ENCODE data around the gene SMOC1.

Gene SMOC1

GRCh38 chr14:69991422-69991821 lies 112.2 kb downstream of the SMOC1 start:
- no peaks in the 10 kb centered on the region for H3K9me3 Mint-ChIP-seq
- ATAC-seq (replicated peaks) (no peak), DNase-seq (no peak)
- H3K36me3 Mint-ChIP-seq (ENCODE audit: insufficient read depth) = no peaks in the 10 kb centered on the region
- H3K4me1 Mint-ChIP-seq (ENCODE audit: low read depth in 2 of 2) = no peaks in the 10 kb centered on the region
- peaks cover 41 to 56% of the 10 kb centered on the region in 2 donors for H3K27me3 Mint-ChIP-seq
- H3K4me3 Mint-ChIP-seq = no peak overlapping the region
- no peak overlapping the region for H3K27ac Mint-ChIP-seq

GRCh38 chr14:69992564-69992963 lies 113.3 kb downstream of the SMOC1 start:
- H3K4me3 Mint-ChIP-seq = no peak overlapping the region
- no peak overlapping the region for H3K27ac Mint-ChIP-seq
- H3K27me3 Mint-ChIP-seq = peaks cover 36 to 50% of the 10 kb centered on the region in 2 donors
- no peaks in the 10 kb centered on the region for H3K4me1 Mint-ChIP-seq (ENCODE audit: low read depth in 2 of 2)
- DNase-seq (no peak), ATAC-seq (replicated peaks) (no peak)
- no peaks in the 10 kb centered on the region for H3K36me3 Mint-ChIP-seq (ENCODE audit: insufficient read depth)
- H3K9me3 Mint-ChIP-seq = no peaks in the 10 kb centered on the region

- Mint-ChIP-seq H3K9me3 (no peaks in the 10 kb centered on the region), H3K27ac (no peak overlapping the region), H3K4me1 (ENCODE audit: low read depth in 2 of 2) (no peaks in the 10 kb centered on the region), H3K36me3 (ENCODE audit: insufficient read depth) (no peaks in the 10 kb centered on the region), H3K4me3 (no peak overlapping the region), H3K27me3 (peaks cover 33 to 57% of the 10 kb centered on the region in 2 donors)
- ATAC-seq (replicated peaks) = no peak
- DNase-seq = no peak
These were observed 114.1 kb downstream of the SMOC1 start for GRCh38 chr14:69993326-69993725.

- Mint-ChIP-seq H3K27me3 (peaks cover 30 to 64% of the 10 kb centered on the region in 2 donors), H3K4me1 (ENCODE audit: low read depth in 2 of 2) (no peaks in the 10 kb centered on the region), H3K36me3 (ENCODE audit: insufficient read depth) (no peaks in the 10 kb centered on the region), H3K4me3 (no peak overlapping the region), H3K9me3 (no peaks in the 10 kb centered on the region), H3K27ac (no peak overlapping the region)
- no peak for DNase-seq
- ATAC-seq (replicated peaks) = no peak
These were observed 114.8 kb downstream of the SMOC1 start for GRCh38 chr14:69994002-69994401.

- no peaks in the 10 kb centered on the region for H3K4me1 Mint-ChIP-seq (ENCODE audit: low read depth in 2 of 2)
- DNase-seq = no peak
These were observed 117.0 kb downstream of the SMOC1 start for GRCh38 chr14:69996216-69996615.

GRCh38 chr14:69997849-69998248 lies 118.6 kb downstream of the SMOC1 start:
- Mint-ChIP-seq H3K36me3 (ENCODE audit: insufficient read depth) (no peaks in the 10 kb centered on the region), H3K27me3 (peaks cover 28 to 75% of the 10 kb centered on the region in 2 donors), H3K27ac (no peak overlapping the region), H3K9me3 (no peaks in the 10 kb centered on the region), H3K4me1 (ENCODE audit: low read depth in 2 of 2) (no peaks in the 10 kb centered on the region), H3K4me3 (no peak overlapping the region)
- ATAC-seq (replicated peaks) (no peak), DNase-seq (no peak)

More at GRCh38 chr14:69996216-69996615, 117.0 kb downstream of the SMOC1 start:
- H3K27ac Mint-ChIP-seq = no peak overlapping the region
- H3K4me3 Mint-ChIP-seq = no peak overlapping the region
- no peak for ATAC-seq (replicated peaks)
- H3K9me3 Mint-ChIP-seq = no peaks in the 10 kb centered on the region
- H3K27me3 Mint-ChIP-seq = peaks cover 30 to 68% of the 10 kb centered on the region in 2 donors
- H3K36me3 Mint-ChIP-seq (ENCODE audit: insufficient read depth) = no peaks in the 10 kb centered on the region

GRCh38 chr14:69999261-69999674 lies 120.1 kb downstream of the SMOC1 start:
- peaks cover 18 to 75% of the 10 kb centered on the region in 2 donors for H3K27me3 Mint-ChIP-seq
- no peak overlapping the region for H3K27ac Mint-ChIP-seq
- H3K4me1 Mint-ChIP-seq (ENCODE audit: low read depth in 2 of 2) = no peaks in the 10 kb centered on the region
- no peaks in the 10 kb centered on the region for H3K9me3 Mint-ChIP-seq
- H3K36me3 Mint-ChIP-seq (ENCODE audit: insufficient read depth) = no peaks in the 10 kb centered on the region
- ATAC-seq (replicated peaks) (no peak), DNase-seq (no peak)
- no peak overlapping the region for H3K4me3 Mint-ChIP-seq

GRCh38 chr14:70000601-70001000 lies 121.4 kb downstream of the SMOC1 start:
- H3K4me3 Mint-ChIP-seq = no peak overlapping the region
- peaks cover 11 to 74% of the 10 kb centered on the region in 2 donors for H3K27me3 Mint-ChIP-seq
- no peak overlapping the region for H3K27ac Mint-ChIP-seq
- ATAC-seq (replicated peaks) (no peak), DNase-seq (no peak)
- H3K9me3 Mint-ChIP-seq = no peaks in the 10 kb centered on the region
- no peaks in the 10 kb centered on the region for H3K4me1 Mint-ChIP-seq (ENCODE audit: low read depth in 2 of 2)
- H3K36me3 Mint-ChIP-seq (ENCODE audit: insufficient read depth) = no peaks in the 10 kb centered on the region

- no peaks in the 10 kb centered on the region for H3K4me1 Mint-ChIP-seq (ENCODE audit: low read depth in 2 of 2)
- H3K27ac Mint-ChIP-seq = no peak overlapping the region
- DNase-seq (no peak), ATAC-seq (replicated peaks) (no peak)
- H3K9me3 Mint-ChIP-seq = no peaks in the 10 kb centered on the region
- H3K36me3 Mint-ChIP-seq (ENCODE audit: insufficient read depth) = no peaks in the 10 kb centered on the region
- no peak overlapping the region for H3K4me3 Mint-ChIP-seq
- H3K27me3 Mint-ChIP-seq = peaks cover 18 to 78% of the 10 kb centered on the region in 2 donors
These were observed 123.6 kb downstream of the SMOC1 start for GRCh38 chr14:70002589-70003346.

GRCh38 chr14:70004791-70005190 lies 125.6 kb downstream of the SMOC1 start:
- no peaks in the 10 kb centered on the region for H3K9me3 Mint-ChIP-seq
- H3K36me3 Mint-ChIP-seq (ENCODE audit: insufficient read depth) = no peaks in the 10 kb centered on the region
- no peak overlapping the region for H3K27ac Mint-ChIP-seq
- no peak overlapping the region for H3K4me3 Mint-ChIP-seq
- ATAC-seq (replicated peaks) = no peak
- DNase-seq = no peak
- no peaks in the 10 kb centered on the region for H3K4me1 Mint-ChIP-seq (ENCODE audit: low read depth in 2 of 2)
- peaks cover 18 to 58% of the 10 kb centered on the region in 2 donors for H3K27me3 Mint-ChIP-seq

GRCh38 chr14:70005281-70005805 lies 126.1 kb downstream of the SMOC1 start:
- Mint-ChIP-seq H3K27me3 (peaks cover 18 to 53% of the 10 kb centered on the region in 2 donors), H3K36me3 (ENCODE audit: insufficient read depth) (no peaks in the 10 kb centered on the region), H3K4me1 (ENCODE audit: low read depth in 2 of 2) (no peaks in the 10 kb centered on the region), H3K4me3 (no peak overlapping the region), H3K9me3 (no peaks in the 10 kb centered on the region), H3K27ac (no peak overlapping the region)
- ATAC-seq (replicated peaks) = no peak
- DNase-seq = no peak

- ATAC-seq (replicated peaks) (no peak), DNase-seq (no peak)
- Mint-ChIP-seq H3K9me3 (no peaks in the 10 kb centered on the region), H3K4me1 (ENCODE audit: low read depth in 2 of 2) (no peaks in the 10 kb centered on the region), H3K27me3 (peaks cover 11 to 42% of the 10 kb centered on the region in 2 donors), H3K4me3 (no peak overlapping the region), H3K36me3 (ENCODE audit: insufficient read depth) (no peaks in the 10 kb centered on the region), H3K27ac (no peak overlapping the region)
These were observed 127.5 kb downstream of the SMOC1 start for GRCh38 chr14:70006699-70007098.

- Mint-ChIP-seq H3K27me3 (peaks cover 24 to 41% of the 10 kb centered on the region in 2 donors), H3K36me3 (ENCODE audit: insufficient read depth) (no peaks in the 10 kb centered on the region), H3K4me1 (ENCODE audit: low read depth in 2 of 2) (no peaks in the 10 kb centered on the region), H3K4me3 (no peak overlapping the region), H3K9me3 (no peaks in the 10 kb centered on the region), H3K27ac (no peak overlapping the region)
- no peak for ATAC-seq (replicated peaks)
- no peak for DNase-seq
These were observed 129.4 kb downstream of the SMOC1 start for GRCh38 chr14:70008284-70009262.
